ENCODE results near the gene TKT. TPM values are rescaled to one million over a fixed set of nuclear protein-coding genes. Genes with fewer than 3 reads are reported as not detected.

Gene TKT
- total and polyA plus RNA-seq, 2 of the 13 experiments (the other 11 are each of a cell fraction or from before 2014, with no cell fraction given): 150 to 238 TPM

DNA sequence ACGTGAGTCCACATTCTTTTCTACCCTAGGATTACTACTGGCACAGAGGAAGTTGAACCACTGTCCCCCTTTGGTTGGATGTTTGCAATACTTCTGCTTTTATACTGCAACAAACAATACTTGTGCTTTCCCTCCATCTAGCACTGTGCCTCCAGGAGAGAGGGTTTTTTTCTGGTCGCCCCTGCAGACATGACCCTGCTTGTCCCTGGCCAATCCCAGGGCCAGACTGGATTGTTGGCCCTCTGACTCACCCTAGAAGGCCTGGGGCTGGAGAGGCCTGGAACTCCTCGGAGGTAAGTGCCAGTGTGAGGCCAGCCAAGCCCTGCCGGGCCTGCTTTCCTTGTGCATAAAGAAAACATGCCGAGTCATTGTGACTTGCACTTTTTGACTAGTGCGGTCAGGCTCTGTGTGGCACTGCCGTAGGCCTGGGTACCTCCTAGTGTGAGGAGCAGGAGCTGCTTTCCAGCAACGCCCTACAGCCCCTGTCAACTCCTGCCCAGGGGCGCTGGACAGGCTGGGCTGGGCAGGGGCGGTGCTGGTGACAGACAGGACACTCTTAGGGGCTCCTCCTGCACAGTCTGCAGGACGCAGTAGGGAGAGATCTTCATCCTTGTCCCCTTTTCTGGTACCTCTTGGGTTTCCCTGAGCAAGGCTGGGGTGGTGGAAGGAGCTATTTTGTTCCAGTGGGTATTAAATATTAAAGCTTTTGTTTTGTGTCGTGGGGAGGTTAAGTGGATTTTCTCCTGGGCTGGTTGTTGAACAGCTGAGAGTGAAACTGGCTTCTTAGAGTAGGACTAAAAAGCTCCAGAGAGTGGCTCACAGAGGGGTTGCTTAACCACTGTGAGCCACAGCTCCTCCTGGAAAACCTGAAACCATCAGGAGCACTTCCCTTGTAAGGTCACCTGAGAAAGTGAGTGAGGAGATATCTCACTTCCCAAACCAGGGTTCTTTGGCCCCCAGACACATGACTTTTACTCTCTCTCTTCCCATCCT, 14.4 kb upstream of the TKT start (continued):
- TF ChIP-seq ETS1 (CRISPR knock-in tag; IDR thresholded peaks at IDR 0.05): no peak
- TF ChIP-seq ZSCAN31 (CRISPR knock-in tag; IDR thresholded peaks at IDR 0.05; ENCODE audit: low read depth): no peak
- TF ChIP-seq BRCA1 (CRISPR knock-in tag; IDR thresholded peaks at IDR 0.05): no peak
- no peak for TF ChIP-seq TOE1 (CRISPR knock-in tag; IDR thresholded peaks at IDR 0.05)
- no peak for TF ChIP-seq CHD4 (IDR thresholded peaks at IDR 0.05; ENCODE audit: borderline replicate concordance, low read length)
- TF ChIP-seq ZFP36L2 (CRISPR knock-in tag; IDR thresholded peaks at IDR 0.05): no peak
- TF ChIP-seq, protein P1, sequence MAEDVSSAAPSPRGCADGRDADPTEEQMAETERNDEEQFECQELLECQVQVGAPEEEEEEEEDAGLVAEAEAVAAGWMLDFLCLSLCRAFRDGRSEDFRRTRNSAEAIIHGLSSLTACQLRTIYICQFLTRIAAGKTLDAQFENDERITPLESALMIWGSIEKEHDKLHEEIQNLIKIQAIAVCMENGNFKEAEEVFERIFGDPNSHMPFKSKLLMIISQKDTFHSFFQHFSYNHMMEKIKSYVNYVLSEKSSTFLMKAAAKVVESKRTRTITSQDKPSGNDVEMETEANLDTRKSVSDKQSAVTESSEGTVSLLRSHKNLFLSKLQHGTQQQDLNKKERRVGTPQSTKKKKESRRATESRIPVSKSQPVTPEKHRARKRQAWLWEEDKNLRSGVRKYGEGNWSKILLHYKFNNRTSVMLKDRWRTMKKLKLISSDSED (CRISPR knock-in tag; IDR thresholded peaks at IDR 0.05): no peak
- no peak for TF ChIP-seq FOXK2 (IDR thresholded peaks at IDR 0.05)
- TF ChIP-seq MTF2 (CRISPR knock-in tag; IDR thresholded peaks at IDR 0.05; ENCODE audit: borderline replicate concordance): 0 out of 2 replicates have a peak, but pooled peaks have one; percentile 58
- no peak for TF ChIP-seq ZNF441 (CRISPR knock-in tag; IDR thresholded peaks at IDR 0.05; ENCODE audit: borderline replicate concordance)
- TF ChIP-seq MATR3 (CRISPR knock-in tag; IDR thresholded peaks at IDR 0.05): no peak
- TF ChIP-seq ZSCAN25 (CRISPR knock-in tag; IDR thresholded peaks at IDR 0.05): no peak
- no peak for TF ChIP-seq ZFAT (CRISPR knock-in tag; conservative IDR thresholded peaks at IDR 0.05)
- no peak; the same call in 1 of the 2 replicates for TF ChIP-seq ZNF800 (CRISPR knock-in tag; IDR thresholded peaks at IDR 0.05)
- peak; percentile 66; the same call in 1 of the 2 replicates for TF ChIP-seq ZBTB34 (CRISPR knock-in tag; IDR thresholded peaks at IDR 0.05)
- TF ChIP-seq PRMT3 (CRISPR knock-in tag; IDR thresholded peaks at IDR 0.05; ENCODE audit: borderline replicate concordance, low read depth): no peak
- TF ChIP-seq, protein P2, sequence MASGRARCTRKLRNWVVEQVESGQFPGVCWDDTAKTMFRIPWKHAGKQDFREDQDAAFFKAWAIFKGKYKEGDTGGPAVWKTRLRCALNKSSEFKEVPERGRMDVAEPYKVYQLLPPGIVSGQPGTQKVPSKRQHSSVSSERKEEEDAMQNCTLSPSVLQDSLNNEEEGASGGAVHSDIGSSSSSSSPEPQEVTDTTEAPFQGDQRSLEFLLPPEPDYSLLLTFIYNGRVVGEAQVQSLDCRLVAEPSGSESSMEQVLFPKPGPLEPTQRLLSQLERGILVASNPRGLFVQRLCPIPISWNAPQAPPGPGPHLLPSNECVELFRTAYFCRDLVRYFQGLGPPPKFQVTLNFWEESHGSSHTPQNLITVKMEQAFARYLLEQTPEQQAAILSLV (CRISPR knock-in tag; IDR thresholded peaks at IDR 0.05; ENCODE audit: borderline replicate concordance): no peak
- TF ChIP-seq HDAC1 (CRISPR knock-in tag; IDR thresholded peaks at IDR 0.05): peak; percentile 62; the same call in 1 of the 2 replicates
